Neural crest cell (in vitro differentiated cells): ENCODE results near the gene GABBR2. TPM values are rescaled to one million over a fixed set of nuclear protein-coding genes. Genes with fewer than 3 reads are reported as not detected.
A peak's percentile ranks its signal among the peaks of the same experiment; 100 is the strongest.

Experiments used
- DNase-seq: peaks from one replicate; pipeline ENCODE4 v3.0.0; 2021; ENCODE audit warnings: low read depth, mixed read lengths, low spot score
- H3K27ac Mint-ChIP-seq: one replicate; pipeline ENCODE4 v1.8.0; 2021; ENCODE audit warnings: mild to moderate bottlenecking, mixed read lengths; ENCODE audit not compliant: unreplicated experiment
- H3K27me3 Mint-ChIP-seq: 2 replicates; pipeline ENCODE4 v1.8.0; 2021; ENCODE audit warnings: low read depth, mild to moderate bottlenecking, mixed read lengths
- H3K36me3 Mint-ChIP-seq: 2 replicates; pipeline ENCODE4 v1.8.0; 2021; ENCODE audit warnings: low read depth, mild to moderate bottlenecking, mixed read lengths
- H3K4me1 Mint-ChIP-seq: 2 replicates; pipeline ENCODE4 v1.8.0; 2021; ENCODE audit warnings: mixed read lengths
- H3K4me3 Mint-ChIP-seq: one replicate; pipeline ENCODE4 v1.8.0; 2021; ENCODE audit warnings: mild to moderate bottlenecking, mixed read lengths
- H3K9me3 Mint-ChIP-seq: 2 replicates; pipeline ENCODE4 v1.8.0; 2021; ENCODE audit warnings: mixed read lengths
- total RNA-seq: library from RNA; stranded (reverse); gene quantifications from 2 replicates; pipeline ENCODE4 v1.2.1, GENCODE V29; 2021
- TF ChIP-seq, protein P1 (sequence below): fragments of 200-600 bp; sonication (generic); conservative IDR thresholded peaks from 2 replicates; pipeline ENCODE4 v1.5.0; 2021; ENCODE audit warnings: antibody characterized with exemption, mild to moderate bottlenecking

GABBR2 gene
- total RNA-seq, 1 donor from 2014 or later, result 0.84 TPM

DNA sequence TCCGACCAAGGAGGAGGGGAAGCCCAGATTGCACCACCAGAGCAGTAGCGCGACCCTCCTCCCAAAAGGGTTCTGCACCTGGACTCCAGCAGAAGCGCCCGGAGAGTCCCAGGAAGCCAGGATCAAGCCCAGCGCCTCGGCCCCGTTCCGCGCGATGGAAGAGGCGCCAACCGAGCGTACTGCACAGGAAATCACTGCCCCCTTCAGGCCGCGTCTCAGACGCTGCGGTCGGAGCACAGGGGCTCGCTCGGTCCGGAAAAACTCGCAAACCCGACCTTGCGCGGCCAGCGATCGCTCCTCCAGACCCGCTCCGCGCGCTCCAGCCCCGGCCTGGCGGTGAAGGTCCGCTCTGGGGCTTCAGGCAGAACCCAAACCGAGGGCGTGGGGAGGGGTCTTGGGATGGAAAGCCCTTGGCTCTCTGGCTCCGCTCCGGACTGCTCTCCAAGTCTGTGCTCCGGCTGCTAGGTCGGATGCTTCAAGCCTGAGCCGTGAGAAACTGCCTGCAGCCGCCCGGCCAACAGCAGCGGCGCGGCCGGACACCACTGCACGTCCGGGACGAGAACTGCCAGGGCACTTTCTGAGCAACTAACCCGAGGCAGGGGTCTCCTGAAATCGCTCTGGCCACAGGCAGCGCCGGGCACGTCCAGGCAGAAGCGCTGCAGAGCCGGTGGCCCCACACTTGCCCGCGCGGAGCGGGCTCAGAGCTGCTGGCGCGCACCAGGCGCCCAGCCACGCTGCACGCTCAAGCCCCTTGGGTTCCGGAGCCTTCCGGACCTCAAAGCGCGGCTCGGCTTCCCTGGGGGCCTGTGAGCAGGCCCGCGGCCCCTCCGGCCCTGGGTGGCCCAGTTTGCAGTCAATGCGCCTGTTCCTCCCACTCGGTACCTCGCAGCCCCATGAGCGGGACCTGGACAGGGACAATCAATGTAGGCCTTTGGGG, 1.3 kb downstream of the GABBR2 start:
- Mint-ChIP-seq H3K27ac (no peak overlapping the region), H3K27me3 (peaks cover 87% of the 10 kb centered on the region), H3K9me3 (no peaks in the 10 kb centered on the region), H3K4me1 (peaks cover 8% of the 10 kb centered on the region), H3K4me3 (peak overlapping the region; percentile 47), H3K36me3 (no peaks in the 10 kb centered on the region)
- TF ChIP-seq, protein P1, sequence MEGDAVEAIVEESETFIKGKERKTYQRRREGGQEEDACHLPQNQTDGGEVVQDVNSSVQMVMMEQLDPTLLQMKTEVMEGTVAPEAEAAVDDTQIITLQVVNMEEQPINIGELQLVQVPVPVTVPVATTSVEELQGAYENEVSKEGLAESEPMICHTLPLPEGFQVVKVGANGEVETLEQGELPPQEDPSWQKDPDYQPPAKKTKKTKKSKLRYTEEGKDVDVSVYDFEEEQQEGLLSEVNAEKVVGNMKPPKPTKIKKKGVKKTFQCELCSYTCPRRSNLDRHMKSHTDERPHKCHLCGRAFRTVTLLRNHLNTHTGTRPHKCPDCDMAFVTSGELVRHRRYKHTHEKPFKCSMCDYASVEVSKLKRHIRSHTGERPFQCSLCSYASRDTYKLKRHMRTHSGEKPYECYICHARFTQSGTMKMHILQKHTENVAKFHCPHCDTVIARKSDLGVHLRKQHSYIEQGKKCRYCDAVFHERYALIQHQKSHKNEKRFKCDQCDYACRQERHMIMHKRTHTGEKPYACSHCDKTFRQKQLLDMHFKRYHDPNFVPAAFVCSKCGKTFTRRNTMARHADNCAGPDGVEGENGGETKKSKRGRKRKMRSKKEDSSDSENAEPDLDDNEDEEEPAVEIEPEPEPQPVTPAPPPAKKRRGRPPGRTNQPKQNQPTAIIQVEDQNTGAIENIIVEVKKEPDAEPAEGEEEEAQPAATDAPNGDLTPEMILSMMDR, result peak; percentile 80
- DNase-seq, result peak; percentile 74

- Mint-ChIP-seq H3K27ac (no peak overlapping the region), H3K9me3 (no peaks in the 10 kb centered on the region), H3K27me3 (peaks cover 87% of the 10 kb centered on the region), H3K4me1 (peaks cover 8% of the 10 kb centered on the region), H3K36me3 (no peaks in the 10 kb centered on the region), H3K4me3 (peak overlapping the region; percentile 47)
- no peak for DNase-seq
- TF ChIP-seq, protein P1, result no peak
These were observed 2.0 kb downstream of the GABBR2 start for GRCh38 chr9:98706651-98707165.

DNA sequence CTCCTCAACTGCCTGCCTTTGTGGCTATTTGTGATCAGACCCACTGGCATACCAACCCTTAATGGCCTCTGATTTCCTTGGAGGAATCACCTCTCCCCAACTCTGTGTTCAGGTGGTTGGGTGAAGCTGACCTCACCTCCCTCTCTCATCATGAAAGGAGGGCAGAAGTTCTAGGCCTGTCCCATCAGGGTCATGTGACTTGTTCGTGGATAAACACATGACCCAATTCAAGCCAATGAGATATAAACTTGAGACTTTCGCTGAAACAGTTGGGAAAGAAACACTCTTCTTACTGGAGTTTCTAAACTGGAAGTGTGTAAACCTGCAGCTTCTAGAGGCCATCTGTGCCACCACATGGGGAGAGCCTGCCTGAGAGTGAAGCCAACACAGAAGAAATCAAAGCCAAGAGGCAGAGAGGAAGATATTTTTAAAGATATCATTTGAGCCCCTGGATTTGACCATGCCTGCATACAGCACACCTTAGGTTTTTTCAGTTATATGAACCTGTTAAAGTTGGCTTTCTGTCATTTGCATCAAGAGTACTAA, 5.8 kb downstream of the GABBR2 start:
- H3K27ac Mint-ChIP-seq, result no peak overlapping the region
- H3K4me1 Mint-ChIP-seq, result peaks cover 8% of the 10 kb centered on the region
- TF ChIP-seq, protein P1, result no peak
- peaks cover 92% of the 10 kb centered on the region for H3K27me3 Mint-ChIP-seq
- no peak for DNase-seq
- H3K36me3 Mint-ChIP-seq, result no peaks in the 10 kb centered on the region
- peaks cover 3% of the 10 kb centered on the region for H3K9me3 Mint-ChIP-seq
- H3K4me3 Mint-ChIP-seq, result no peak overlapping the region

- Mint-ChIP-seq H3K36me3 (no peaks in the 10 kb centered on the region), H3K27me3 (peaks cover 92% of the 10 kb centered on the region), H3K9me3 (peaks cover 3% of the 10 kb centered on the region), H3K4me3 (no peak overlapping the region), H3K4me1 (peaks cover 8% of the 10 kb centered on the region), H3K27ac (no peak overlapping the region)
- TF ChIP-seq, protein P1, result no peak
- no peak for DNase-seq
These were observed 6.4 kb downstream of the GABBR2 start for GRCh38 chr9:98702340-98702739.

- Mint-ChIP-seq H3K9me3 (peaks cover 3% of the 10 kb centered on the region), H3K4me3 (no peak overlapping the region), H3K36me3 (no peaks in the 10 kb centered on the region), H3K27me3 (peaks cover 92% of the 10 kb centered on the region), H3K27ac (no peak overlapping the region), H3K4me1 (peaks cover 1% of the 10 kb centered on the region)
- no peak for DNase-seq
- TF ChIP-seq, protein P1, result no peak
These were observed 7.2 kb downstream of the GABBR2 start for GRCh38 chr9:98701576-98701975.
